GM19035 (cell line): ENCODE measurements around the gene COL11A2.

Source experiments
- ATAC-seq: cut with Tn5 transposase; IDR thresholded peaks from one replicate; pipeline ENCODE4 v1.9.1; 2021; ENCODE audit not compliant: unreplicated experiment

COL11A2 gene

GRCh38 chr6:33120001-33120400 lies 72.3 kb downstream of the COL11A2 start:
- no peak for ATAC-seq

- ATAC-seq = no peak
Measured at GRCh38 chr6:33118525-33119123, 73.6 kb downstream of the COL11A2 start.

GRCh38 chr6:33117811-33118277 lies 74.4 kb downstream of the COL11A2 start:
- ATAC-seq = no peak

- ATAC-seq = no peak
Measured at GRCh38 chr6:33116841-33117711, 75.2 kb downstream of the COL11A2 start.

GRCh38 chr6:33116417-33116816 lies 75.8 kb downstream of the COL11A2 start:
- no peak for ATAC-seq

GRCh38 chr6:33114406-33114805 lies 77.9 kb downstream of the COL11A2 start:
- no peak for ATAC-seq

GRCh38 chr6:33113755-33114154 lies 78.5 kb downstream of the COL11A2 start:
- ATAC-seq = no peak
